ENCODE results near the gene GPX6. TPM values are rescaled to one million over a fixed set of nuclear protein-coding genes. Genes with fewer than 3 reads are reported as not detected.
"Not testable (repeated sequence)": the region's sequence is repeated elsewhere in the genome, so short reads cannot be mapped to it uniquely, and the experiment has no call there.

Gene GPX6
- total RNA-seq, 2 donors from 2014 or later = not detected

DNA sequence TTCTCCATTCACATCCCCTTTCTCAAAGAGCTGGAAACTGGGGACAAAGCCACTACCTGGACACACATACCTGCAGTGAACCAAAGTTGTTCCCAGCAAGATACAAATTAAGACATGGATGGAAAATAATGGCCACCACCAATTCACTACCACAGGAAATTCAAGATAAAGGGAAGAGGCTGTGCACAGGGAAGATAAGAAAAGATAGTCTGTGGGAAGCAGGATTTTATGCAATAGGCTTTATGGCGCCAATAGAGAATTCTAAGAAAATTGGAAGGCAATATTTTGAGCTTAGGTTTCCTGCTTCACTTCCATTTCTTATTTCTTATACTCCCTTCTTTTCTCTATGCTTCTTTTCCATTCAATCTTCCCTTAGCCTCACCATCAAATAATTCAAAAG is 9.9 kb downstream of the GPX6 start:
- Mint-ChIP-seq H3K9me3 (no peaks in the 10 kb centered on the region), H3K4me1 (ENCODE audit: low read depth in 2 of 2) (no peaks in the 10 kb centered on the region), H3K36me3 (no peaks in the 10 kb centered on the region), H3K27ac (no peak overlapping the region), H3K27me3 (peaks cover 14 to 22% of the 10 kb centered on the region in 2 donors), H3K4me3 (no peak overlapping the region)
- ATAC-seq = no peak
- no peak for DNase-seq (ENCODE audit: low spot score)

DNA sequence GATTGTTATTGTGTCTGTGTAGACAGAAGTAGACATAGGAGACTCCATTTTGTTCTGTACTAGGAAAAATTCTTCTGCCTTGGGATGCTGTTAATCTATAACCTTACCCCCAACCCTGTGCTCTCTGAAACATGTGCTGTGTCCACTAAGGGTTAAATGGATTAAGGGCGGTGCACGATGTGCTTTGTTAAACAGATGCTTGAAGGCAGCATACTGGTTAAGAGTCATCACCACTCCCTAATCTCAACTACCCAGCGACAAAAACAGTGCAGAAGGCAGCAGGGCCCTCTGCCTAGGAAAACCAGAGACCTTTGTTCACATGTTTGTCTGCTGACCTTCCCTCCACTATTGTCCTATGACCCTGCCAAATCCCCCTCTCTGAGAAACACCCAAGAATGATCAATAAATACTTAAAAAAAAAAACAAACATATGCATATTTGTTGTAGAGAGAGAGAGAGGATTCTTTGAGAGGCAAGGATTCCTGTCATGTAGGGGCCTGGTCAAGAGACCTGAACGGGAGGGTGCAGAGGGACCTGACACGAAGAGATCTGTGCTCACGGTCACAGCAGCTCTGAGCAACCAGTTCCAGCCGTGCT is 12.8 kb downstream of the GPX6 start:
- peaks cover 11 to 21% of the 10 kb centered on the region in 2 donors for H3K27me3 Mint-ChIP-seq
- not testable (repeated sequence) for H3K27ac Mint-ChIP-seq; ATAC-seq; DNase-seq (ENCODE audit: low spot score); H3K9me3 Mint-ChIP-seq; H3K4me1 Mint-ChIP-seq (ENCODE audit: low read depth in 2 of 2); H3K36me3 Mint-ChIP-seq; H3K4me3 Mint-ChIP-seq

- DNase-seq (ENCODE audit: low spot score); H3K27ac Mint-ChIP-seq; H3K4me3 Mint-ChIP-seq; ATAC-seq; H3K4me1 Mint-ChIP-seq (ENCODE audit: low read depth in 2 of 2); H3K36me3 Mint-ChIP-seq; H3K9me3 Mint-ChIP-seq: not testable (repeated sequence)
- H3K27me3 Mint-ChIP-seq = peaks cover 14 to 17% of the 10 kb centered on the region in 2 donors
Measured at GRCh38 chr6:28502136-28502535, 13.5 kb downstream of the GPX6 start.

DNA sequence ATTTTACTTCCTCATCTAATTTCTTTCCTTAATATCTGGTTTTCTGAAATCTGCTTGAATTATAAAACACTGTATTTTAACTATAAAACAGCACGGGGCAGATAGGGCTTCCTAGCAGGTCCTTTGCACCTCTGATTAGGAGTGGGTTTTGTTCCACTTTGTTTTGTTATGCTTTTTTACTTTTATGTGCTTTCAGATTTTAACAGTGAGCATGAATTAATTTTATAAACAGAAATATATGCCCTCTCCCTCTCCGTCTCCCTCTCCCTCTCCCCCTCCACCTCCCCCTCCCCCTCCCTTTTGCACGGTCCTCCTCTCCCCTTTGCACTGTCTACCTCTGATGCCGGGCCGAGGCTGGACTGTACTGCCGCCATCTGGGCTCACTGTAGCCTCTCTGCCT is 14.3 kb downstream of the GPX6 start:
- no peaks in the 10 kb centered on the region for H3K36me3 Mint-ChIP-seq

GRCh38 chr6:28497893-28498292 is 17.7 kb downstream of the GPX6 start:
- Mint-ChIP-seq H3K27me3 (peaks cover 15 to 44% of the 10 kb centered on the region in 2 donors), H3K4me3 (no peak overlapping the region), H3K9me3 (no peaks in the 10 kb centered on the region), H3K36me3 (no peaks in the 10 kb centered on the region), H3K4me1 (ENCODE audit: low read depth in 2 of 2) (no peaks in the 10 kb centered on the region), H3K27ac (no peak overlapping the region)
- DNase-seq (ENCODE audit: low spot score) (no peak), ATAC-seq (no peak)

More for the DNA sequence above, 14.3 kb downstream of the GPX6 start:
- ATAC-seq = no peak
- DNase-seq (ENCODE audit: low spot score) = no peak
- Mint-ChIP-seq H3K27me3 (peaks cover 18% of the 10 kb centered on the region in 2 donors), H3K4me1 (ENCODE audit: low read depth in 2 of 2) (no peaks in the 10 kb centered on the region), H3K9me3 (no peaks in the 10 kb centered on the region), H3K4me3 (no peak overlapping the region), H3K27ac (no peak overlapping the region)

DNA sequence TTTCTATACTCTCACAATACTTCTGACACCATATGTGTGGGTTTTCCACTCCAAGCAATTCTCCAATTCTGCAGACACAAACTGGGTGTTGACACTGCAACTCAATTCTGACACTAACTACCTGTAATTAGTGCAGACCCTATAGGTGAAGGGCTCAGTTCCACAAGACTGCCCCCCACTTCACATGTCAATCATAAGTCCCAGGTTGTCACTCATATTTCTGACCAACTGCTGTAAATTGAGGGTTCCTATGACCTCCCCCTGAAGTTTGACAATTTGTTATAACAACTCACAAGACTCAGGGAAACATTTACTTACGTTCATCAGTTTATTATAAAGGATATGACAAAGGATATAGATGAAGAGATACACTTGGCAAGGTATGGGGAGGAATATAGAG is 18.3 kb downstream of the GPX6 start:
- DNase-seq (ENCODE audit: low spot score) (no peak), ATAC-seq (no peak)
- Mint-ChIP-seq H3K36me3 (no peaks in the 10 kb centered on the region), H3K27ac (no peak overlapping the region), H3K4me1 (ENCODE audit: low read depth in 2 of 2) (no peaks in the 10 kb centered on the region), H3K9me3 (no peaks in the 10 kb centered on the region), H3K27me3 (peaks cover 18 to 50% of the 10 kb centered on the region in 2 donors), H3K4me3 (no peak overlapping the region)

GRCh38 chr6:28496099-28496779 is 19.4 kb downstream of the GPX6 start:
- DNase-seq (ENCODE audit: low spot score) = no peak
- Mint-ChIP-seq H3K27me3 (peaks cover 26 to 60% of the 10 kb centered on the region in 2 donors), H3K36me3 (peaks cover 6% of the 10 kb centered on the region)

DNA sequence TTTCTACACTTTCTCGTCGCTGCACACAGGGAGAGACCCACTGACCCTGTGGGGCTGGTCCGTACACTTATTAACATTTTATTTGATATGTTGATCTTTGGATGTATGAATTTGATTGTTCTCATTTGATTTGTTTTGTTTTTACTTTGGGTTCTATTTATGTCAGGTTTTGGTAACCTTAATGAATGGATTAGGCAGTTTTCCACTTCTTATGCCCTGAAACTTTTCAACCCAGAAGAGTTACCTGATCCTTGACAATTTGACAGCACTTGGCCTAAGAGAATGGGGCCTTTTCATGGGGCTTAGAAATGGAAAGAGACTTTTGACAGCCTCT is 23.6 kb downstream of the GPX6 start:
- Mint-ChIP-seq H3K4me3 (no peak overlapping the region), H3K27me3 (peaks cover 41 to 79% of the 10 kb centered on the region in 2 donors), H3K9me3 (no peaks in the 10 kb centered on the region), H3K27ac (no peak overlapping the region), H3K4me1 (ENCODE audit: low read depth in 2 of 2) (peaks cover 13 to 18% of the 10 kb centered on the region in 2 donors), H3K36me3 (peaks cover 10% of the 10 kb centered on the region)
- DNase-seq (ENCODE audit: low spot score) (no peak), ATAC-seq (no peak)

More at GRCh38 chr6:28496099-28496779, 19.4 kb downstream of the GPX6 start:
- H3K4me1 Mint-ChIP-seq (ENCODE audit: low read depth in 2 of 2) = peaks cover 0 to 6% of the 10 kb centered on the region in 2 donors
- H3K9me3 Mint-ChIP-seq = no peaks in the 10 kb centered on the region
- H3K4me3 Mint-ChIP-seq = no peak overlapping the region
- ATAC-seq = no peak
- no peak overlapping the region for H3K27ac Mint-ChIP-seq

DNA sequence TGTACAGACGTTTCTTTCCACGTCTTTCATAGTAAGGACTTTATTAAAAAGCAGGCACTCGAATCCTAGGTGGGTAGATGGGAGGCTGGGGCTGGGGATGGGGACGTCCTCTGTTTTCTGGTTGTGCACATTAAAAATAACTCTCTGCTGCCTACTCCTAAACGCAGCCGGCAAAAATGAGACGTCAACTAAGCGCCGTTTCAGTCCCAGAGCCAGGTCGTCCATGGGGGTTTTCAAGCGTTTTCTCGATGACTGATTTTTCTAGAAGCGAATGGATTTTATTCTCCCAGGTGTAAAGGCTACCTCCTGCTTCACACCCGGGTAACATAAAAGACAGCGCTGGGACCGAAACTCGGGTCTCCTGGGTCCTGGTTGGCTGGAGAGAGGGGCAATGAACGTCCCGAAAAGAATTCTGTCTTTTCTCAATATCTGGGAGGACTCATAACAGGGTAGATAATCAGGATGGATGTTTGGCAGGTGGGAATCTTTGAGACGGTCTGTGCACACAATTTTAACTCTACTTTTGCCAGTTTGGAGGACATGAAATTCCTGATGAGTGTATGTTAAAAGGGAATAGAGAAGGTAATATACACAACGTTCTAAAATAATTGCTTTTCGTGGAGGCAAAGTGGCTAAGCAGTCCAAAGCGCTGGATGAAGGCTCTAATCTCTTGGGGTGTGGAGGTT is 25.2 kb downstream of the GPX6 start:
- ATAC-seq (no peak), DNase-seq (ENCODE audit: low spot score) (no peak)
- Mint-ChIP-seq H3K9me3 (no peaks in the 10 kb centered on the region), H3K27ac (no peak overlapping the region), H3K4me3 (peak overlapping the region; percentile 43), H3K27me3 (peaks cover 42 to 80% of the 10 kb centered on the region in 2 donors), H3K36me3 (peaks cover 10% of the 10 kb centered on the region), H3K4me1 (ENCODE audit: low read depth in 2 of 2) (peaks cover 15 to 18% of the 10 kb centered on the region in 2 donors)

- peak; percentile 56 to 62 for ATAC-seq
- peak overlapping the region; percentile 63 to 73 for H3K27ac Mint-ChIP-seq
- DNase-seq (ENCODE audit: low spot score) = no peak
- peaks cover 43 to 83% of the 10 kb centered on the region in 2 donors for H3K27me3 Mint-ChIP-seq
- H3K4me1 Mint-ChIP-seq (ENCODE audit: low read depth in 2 of 2) = peaks cover 18% of the 10 kb centered on the region in 2 donors
- H3K4me3 Mint-ChIP-seq = peak overlapping the region; percentile 44
- H3K9me3 Mint-ChIP-seq = peaks cover 2% of the 10 kb centered on the region
- peaks cover 10% of the 10 kb centered on the region for H3K36me3 Mint-ChIP-seq
Measured at GRCh38 chr6:28489366-28490204, 26.0 kb downstream of the GPX6 start.

- Mint-ChIP-seq H3K4me1 (ENCODE audit: low read depth in 2 of 2) (peaks cover 18% of the 10 kb centered on the region in 2 donors), H3K27ac (peak overlapping the region; percentile 63 to 73), H3K9me3 (peaks cover 2% of the 10 kb centered on the region), H3K27me3 (peaks cover 43 to 77% of the 10 kb centered on the region in 2 donors), H3K36me3 (peaks cover 10% of the 10 kb centered on the region), H3K4me3 (peak overlapping the region; percentile 44)
- ATAC-seq = no peak
- no peak for DNase-seq (ENCODE audit: low spot score)
Measured at GRCh38 chr6:28488916-28489365, 26.7 kb downstream of the GPX6 start.

DNA sequence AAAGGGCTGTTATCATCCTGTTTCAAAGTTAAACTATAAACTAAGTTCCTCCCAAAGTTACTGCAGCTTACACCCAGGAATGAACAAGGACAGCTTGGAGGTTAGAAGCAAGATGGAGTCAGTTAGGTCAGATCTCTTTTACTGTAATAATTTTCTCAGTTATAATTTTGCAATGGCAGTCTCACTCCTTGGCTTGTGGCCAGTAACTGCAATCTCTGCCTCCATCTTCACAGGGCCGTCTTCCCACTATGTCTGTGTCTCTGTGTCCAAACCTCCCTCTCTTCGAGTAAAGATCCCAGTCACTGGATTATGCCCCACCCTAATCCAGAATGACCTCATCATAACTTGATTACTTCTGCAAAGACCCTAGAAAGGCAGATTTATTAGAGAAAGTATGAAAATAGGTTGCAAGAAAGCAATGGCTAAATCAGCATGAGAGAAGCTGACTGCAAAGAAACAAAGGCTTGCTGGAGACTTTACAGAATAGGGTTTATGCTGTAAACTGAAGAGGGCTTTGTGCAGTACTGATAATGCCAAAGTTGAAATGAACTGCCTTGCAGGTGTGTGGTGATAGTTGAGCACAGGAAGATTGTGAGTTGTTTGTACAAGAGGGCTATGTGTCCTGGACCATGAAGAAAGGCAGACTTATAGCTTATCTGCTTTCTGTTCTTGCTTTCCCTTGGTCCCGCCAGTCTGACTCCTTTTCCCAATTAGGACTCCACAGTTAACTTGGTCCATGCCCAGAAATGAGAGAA is 28.4 kb downstream of the GPX6 start:
- H3K4me3 Mint-ChIP-seq = no peak overlapping the region
- DNase-seq (ENCODE audit: low spot score) = no peak
- H3K36me3 Mint-ChIP-seq = peaks cover 10% of the 10 kb centered on the region
- peaks cover 18% of the 10 kb centered on the region in 2 donors for H3K4me1 Mint-ChIP-seq (ENCODE audit: low read depth in 2 of 2)
- ATAC-seq = no peak
- peaks cover 42 to 71% of the 10 kb centered on the region in 2 donors for H3K27me3 Mint-ChIP-seq
- H3K27ac Mint-ChIP-seq = no peak overlapping the region
- H3K9me3 Mint-ChIP-seq = peaks cover 2% of the 10 kb centered on the region

GRCh38 chr6:28486533-28486932 is 29.1 kb downstream of the GPX6 start:
- H3K9me3 Mint-ChIP-seq = peaks cover 2% of the 10 kb centered on the region
- no peak for ATAC-seq
- DNase-seq (ENCODE audit: low spot score) = no peak
- H3K27ac Mint-ChIP-seq = no peak overlapping the region
- H3K4me3 Mint-ChIP-seq = no peak overlapping the region
- peaks cover 41 to 70% of the 10 kb centered on the region in 2 donors for H3K27me3 Mint-ChIP-seq
- peaks cover 12 to 18% of the 10 kb centered on the region in 2 donors for H3K4me1 Mint-ChIP-seq (ENCODE audit: low read depth in 2 of 2)
- peaks cover 5% of the 10 kb centered on the region for H3K36me3 Mint-ChIP-seq

All from natural killer cell treated with Interleukin-12 subunit alpha and Interleukin-12 subunit beta and Interleukin-15 and Interleukin-18, amount 100 ng/mL, for 72 hours (primary cell).